T-cell (primary cell): ENCODE data around the gene TRIM33. TPM values are rescaled to one million over a fixed set of nuclear protein-coding genes. Genes with fewer than 3 reads are reported as not detected.

Experiments
- ATAC-seq, 4 experiments: fragments of 200-7000 bp in 3 of 4; fragments of 150-1000 bp in 1 of 4; cut with Tn5 transposase; replicated peaks in 1 of 4; 1 replicate in 3 of 4; 2 replicates in 1 of 4; pipeline ENCODE4 v1.10.0; 2021; ENCODE audit warnings: moderate library complexity in 3 of 4, mild to moderate bottlenecking in 2 of 4, moderate number of reproducible peaks in 1 of 4
- CTCF ChIA-PET, 2 donors: fragments of 300-600 bp; sonication (Branson Sonifier 250); formaldehyde crosslinking; loops; one replicate each; lab custom pipeline; 2022; ENCODE audit warnings: antibody characterized with exemption in 2 of 2; lab: Charles Lee
- POLR2A ChIA-PET, 2 donors: fragments of 300-600 bp; sonication (Branson Sonifier 250); formaldehyde crosslinking; loops; one replicate each; lab custom pipeline; 2022; ENCODE audit warnings: antibody characterized with exemption in 2 of 2; lab: Charles Lee
- DNase-seq, 35 experiments: peaks; one replicate each; pipeline versions ENCODE4 v3.0.0 to v3.0.0-alpha.2; 2013 to 2023
- H3K27ac ChIP-seq: one replicate; pipeline ENCODE4 v1.5.1; 2013; ENCODE audit warnings: low read length
- H3K27me3 ChIP-seq, 2 experiments: replicated peaks in 1 of 2; 1 replicate in 1 of 2; 2 replicates in 1 of 2; pipeline versions ENCODE4 v1.6.1 to v1.7.0; 2013; ENCODE audit warnings: low read length in 1 of 2, mixed read lengths in 1 of 2; ENCODE audit not compliant: control insufficient read depth in 2 of 2, insufficient read depth in 2 of 2; ENCODE audit errors: extremely low read depth in 1 of 2
- H3K36me3 ChIP-seq, 2 donors: 1 replicate in 1 of 2; 2 replicates in 1 of 2; pipeline versions ENCODE4 v1.6.1 to v1.7.0; 2013; ENCODE audit warnings: low read length in 1 of 2; ENCODE audit not compliant: control insufficient read depth in 2 of 2, insufficient read depth in 1 of 2; ENCODE audit errors: extremely low read depth in 1 of 2
- H3K4me1 ChIP-seq, 2 experiments: 1 replicate in 1 of 2; 2 replicates in 1 of 2; pipeline versions ENCODE4 v1.6.1 to v1.7.0; 2013; ENCODE audit warnings: low read length in 2 of 2, mixed read lengths in 1 of 2; ENCODE audit not compliant: insufficient read depth in 2 of 2, control insufficient read depth in 1 of 2; ENCODE audit errors: extremely low read depth in 1 of 2
- H3K4me3 ChIP-seq, 2 donors: 1 replicate in 1 of 2; 2 replicates in 1 of 2; pipeline versions ENCODE4 v1.5.1 to v1.7.0; 2013; ENCODE audit warnings: mild to moderate bottlenecking in 2 of 2, low read length in 1 of 2, moderate library complexity in 1 of 2; ENCODE audit not compliant: control insufficient read depth in 1 of 2; ENCODE audit errors: extremely low read depth in 1 of 2
- H3K9me3 ChIP-seq: 2 replicates; pipeline ENCODE4 v1.7.0; 2013
- H3K27ac Mint-ChIP-seq, 2 donors: one replicate each; pipeline ENCODE4 v1.8.0; 2020 to 2021; ENCODE audit warnings: mild to moderate bottlenecking in 2 of 2, mixed read lengths in 2 of 2
- H3K27me3 Mint-ChIP-seq, 2 donors: one replicate each; pipeline ENCODE4 v1.8.0; 2021 to 2022; ENCODE audit warnings: mixed read lengths in 2 of 2
- H3K36me3 Mint-ChIP-seq: one replicate; pipeline ENCODE4 v1.8.0; 2021; ENCODE audit warnings: mixed read lengths
- H3K4me1 Mint-ChIP-seq, 3 donors: one replicate each; pipeline ENCODE4 v1.8.0; 2020 to 2022; ENCODE audit warnings: mixed read lengths in 3 of 3, mild to moderate bottlenecking in 1 of 3
- H3K4me3 Mint-ChIP-seq, 3 donors: one replicate each; pipeline ENCODE4 v1.8.0; 2020 to 2022; ENCODE audit warnings: mild to moderate bottlenecking in 3 of 3, mixed read lengths in 3 of 3, moderate library complexity in 3 of 3
- H3K9me3 Mint-ChIP-seq, 3 donors: one replicate each; pipeline ENCODE4 v1.8.0; 2020 to 2022; ENCODE audit warnings: mixed read lengths in 3 of 3
- WGBS: methylation state at CpG from one replicate; pipeline ENCODE4 v1.1.5; 2013; ENCODE audit warnings: missing lambda C conversion rate; ENCODE audit not compliant: insufficient coverage; 5-methylcytosine and 5-hydroxymethylcytosine counted together
- total RNA-seq, 35 experiments: library from RNA in 6 of 35; stranded (reverse) in 6 of 35; fragments of 120-200 nt in 1 of 35; gene quantifications; one replicate each; pipeline versions ENCODE4 v1.2.1 to v1.2.4 and lab custom pipeline; 2013 to 2026

TRIM33 gene
- total RNA-seq, 5 donors from 2014 or later (not counting 1 experiment from before 2014, with no cell fraction given): 41.6 to 60.6 (median 47.3) TPM

DNA sequence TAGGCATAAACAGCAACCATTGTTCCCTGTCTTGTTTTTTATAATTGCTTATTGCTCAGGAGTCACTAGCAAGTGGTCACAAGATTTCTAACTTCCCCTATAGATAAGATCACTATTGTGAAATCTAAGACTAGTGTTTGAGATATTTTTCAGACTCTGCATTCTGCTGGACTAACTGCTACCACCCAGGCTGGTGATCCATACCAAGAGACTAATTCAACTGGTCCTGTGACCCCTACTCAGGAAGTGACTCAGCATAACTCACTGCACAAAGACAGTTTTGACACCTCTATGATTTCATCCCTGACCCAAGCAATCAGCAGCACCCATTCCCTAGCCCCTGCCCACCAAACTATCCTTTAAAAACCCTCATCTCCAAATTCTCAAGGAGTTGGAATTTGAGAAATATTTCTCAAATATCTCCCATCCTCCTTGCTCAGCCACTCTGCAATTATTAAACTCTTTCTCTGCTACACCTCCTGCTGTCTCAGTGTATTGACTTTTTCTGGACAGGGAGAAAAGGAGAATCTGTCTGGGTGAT is 52.7 kb downstream of the TRIM33 start:
- Histone ChIP-seq H3K4me3 (no peak overlapping the region), H3K9me3 (no peaks in the 10 kb centered on the region), H3K4me1 (no peaks in the 10 kb centered on the region), H3K36me3 (peaks cover 2 to 45% of the 10 kb centered on the region in 2 donors), H3K27me3 (no peaks in the 10 kb centered on the region), H3K27ac (no peak overlapping the region)
- ChIA-PET POLR2A (no interaction called here), CTCF (no interaction called here)
- Mint-ChIP-seq H3K27ac (peak overlapping the region; percentile 53 to 61), H3K4me3 (no peak overlapping the region), H3K9me3 (no peaks in the 10 kb centered on the region), H3K27me3 (no peaks in the 10 kb centered on the region), H3K4me1 (peaks cover 13 to 20% (median 17%) of the 10 kb centered on the region in 3 donors), H3K36me3 (peaks cover 64% of the 10 kb centered on the region)
- ATAC-seq: no peak
- no peak for DNase-seq

DNA sequence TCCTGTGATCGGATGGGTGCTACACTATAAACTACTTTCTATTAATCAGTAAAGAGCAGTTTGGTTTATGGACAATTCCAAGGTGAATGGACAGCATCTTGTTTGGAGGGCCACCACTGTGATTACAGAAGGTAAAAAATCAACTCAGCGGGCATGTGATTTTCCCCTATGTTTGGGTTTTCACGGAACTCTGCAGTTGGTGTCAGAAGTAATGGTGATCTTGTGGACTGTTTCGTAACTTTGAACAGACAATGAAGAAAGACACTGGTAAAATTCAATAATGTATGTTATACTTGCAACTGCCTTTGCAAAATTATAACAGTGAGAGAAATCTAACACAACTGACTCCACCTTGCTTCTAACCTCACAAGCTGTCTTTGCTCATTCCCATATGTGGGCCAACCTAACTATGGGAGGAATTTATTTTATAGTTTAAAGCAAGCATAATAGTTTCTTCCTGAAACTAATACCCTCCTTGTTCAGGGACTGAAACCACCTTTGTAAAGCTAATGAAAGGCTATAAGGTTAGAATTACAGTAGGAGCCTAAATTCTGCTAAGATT is 53.2 kb downstream of the TRIM33 start:
- no peak overlapping the region for H3K4me3 ChIP-seq
- Mint-ChIP-seq H3K27ac (peak overlapping the region; percentile 53 to 61), H3K36me3 (peaks cover 68% of the 10 kb centered on the region), H3K4me3 (no peak overlapping the region), H3K27me3 (no peaks in the 10 kb centered on the region), H3K9me3 (no peaks in the 10 kb centered on the region), H3K4me1 (peaks cover 13 to 19% (median 17%) of the 10 kb centered on the region in 3 donors)
- POLR2A ChIA-PET: no interaction called here
- CTCF ChIA-PET: no interaction called here
- no peak for ATAC-seq
- no CpG with 5 or more reads among the region's 4 CpGs for WGBS
- DNase-seq: no peak
- H3K4me1 ChIP-seq: no peaks in the 10 kb centered on the region
- H3K9me3 ChIP-seq: no peaks in the 10 kb centered on the region
- H3K27me3 ChIP-seq: no peaks in the 10 kb centered on the region
- no peak overlapping the region for H3K27ac ChIP-seq
- H3K36me3 ChIP-seq: peaks cover 2 to 46% of the 10 kb centered on the region in 2 donors

DNA sequence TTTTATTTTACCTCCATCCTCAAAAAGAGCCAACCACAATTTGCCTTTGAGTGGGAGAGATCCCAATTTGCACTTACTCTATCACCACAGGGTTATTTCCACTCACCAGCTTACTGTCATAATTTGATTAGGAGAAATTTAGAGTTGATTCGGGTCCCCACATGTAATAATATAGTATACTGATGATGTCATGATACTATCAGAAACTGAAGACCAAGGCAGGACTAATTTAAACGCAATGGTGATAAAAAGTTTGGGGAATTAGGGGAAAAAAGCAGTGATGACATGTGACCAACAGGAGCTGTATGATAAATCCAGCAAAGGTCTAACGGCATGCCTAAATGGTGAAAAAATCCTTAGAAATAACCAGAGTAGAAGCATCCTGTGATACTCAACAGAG is 54.4 kb downstream of the TRIM33 start:
- CTCF ChIA-PET: no interaction called here

DNA sequence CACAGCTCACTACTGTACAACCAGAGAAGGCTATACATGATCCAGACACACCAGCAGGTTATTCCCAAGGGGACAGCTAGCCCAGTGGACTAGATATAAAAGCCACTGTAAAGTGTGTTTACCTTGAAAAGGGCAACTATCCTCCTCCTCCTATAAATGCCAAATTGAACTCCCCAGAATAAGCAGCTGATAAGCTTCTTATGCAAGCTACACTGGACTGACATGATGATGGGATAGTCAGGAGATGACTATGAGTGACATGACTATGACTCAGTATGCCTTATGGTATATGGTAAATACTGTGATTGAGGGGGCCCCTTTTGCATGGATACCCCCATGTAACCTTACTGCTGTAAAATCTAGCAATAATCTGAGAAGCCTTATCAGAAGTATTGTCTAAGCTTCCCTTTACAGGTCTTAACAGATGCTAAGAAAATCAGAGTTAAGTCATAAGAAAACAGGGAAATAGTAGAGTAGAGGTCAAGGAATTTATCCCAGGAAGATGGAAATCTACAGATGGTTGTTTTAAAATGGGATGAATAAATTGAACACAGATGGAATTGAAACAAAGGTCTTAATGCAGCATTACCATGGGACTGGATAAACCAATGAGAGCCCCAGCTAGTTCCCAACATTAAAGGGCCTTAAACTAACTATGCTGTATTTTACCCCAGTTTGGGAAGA is 55.8 kb downstream of the TRIM33 start:
- no peak overlapping the region for H3K27ac Mint-ChIP-seq
- ChIA-PET CTCF (no interaction called here), POLR2A (interaction anchor here (0.5 to 0.7 kb wide), 3 partner anchors 59 to 415 kb away, joined by 3 to 7 read pairs (median 4); no protein-coding TSS in a partner anchor)
- no peak overlapping the region for H3K27ac ChIP-seq
- H3K4me1 ChIP-seq: no peaks in the 10 kb centered on the region
- H3K9me3 Mint-ChIP-seq: no peaks in the 10 kb centered on the region
- peaks cover 7 to 19% (median 17%) of the 10 kb centered on the region in 3 donors for H3K4me1 Mint-ChIP-seq
- DNase-seq: no peak
- H3K27me3 ChIP-seq: no peaks in the 10 kb centered on the region
- H3K9me3 ChIP-seq: no peaks in the 10 kb centered on the region
- no peak overlapping the region for H3K4me3 ChIP-seq
- ATAC-seq: no peak
- no peaks in the 10 kb centered on the region for H3K27me3 Mint-ChIP-seq
- H3K36me3 Mint-ChIP-seq: peaks cover 56% of the 10 kb centered on the region
- peaks cover 2 to 44% of the 10 kb centered on the region in 2 donors for H3K36me3 ChIP-seq
- H3K4me3 Mint-ChIP-seq: no peak overlapping the region

More for the DNA sequence above, 54.4 kb downstream of the TRIM33 start:
- no peak overlapping the region for H3K27ac Mint-ChIP-seq
- H3K9me3 ChIP-seq: no peaks in the 10 kb centered on the region
- H3K27me3 ChIP-seq: no peaks in the 10 kb centered on the region
- POLR2A ChIA-PET: no interaction called here
- no peaks in the 10 kb centered on the region for H3K27me3 Mint-ChIP-seq
- no peak for DNase-seq
- no peak overlapping the region for H3K4me3 Mint-ChIP-seq
- H3K4me3 ChIP-seq: no peak overlapping the region
- ATAC-seq: no peak
- peaks cover 13 to 21% (median 17%) of the 10 kb centered on the region in 3 donors for H3K4me1 Mint-ChIP-seq
- H3K36me3 ChIP-seq: peaks cover 2 to 41% of the 10 kb centered on the region in 2 donors
- WGBS: 100% methylated on average over 1 of the region's 3 CpGs
- no peaks in the 10 kb centered on the region for H3K9me3 Mint-ChIP-seq
- H3K27ac ChIP-seq: no peak overlapping the region
- H3K4me1 ChIP-seq: no peaks in the 10 kb centered on the region
- H3K36me3 Mint-ChIP-seq: peaks cover 66% of the 10 kb centered on the region

DNA sequence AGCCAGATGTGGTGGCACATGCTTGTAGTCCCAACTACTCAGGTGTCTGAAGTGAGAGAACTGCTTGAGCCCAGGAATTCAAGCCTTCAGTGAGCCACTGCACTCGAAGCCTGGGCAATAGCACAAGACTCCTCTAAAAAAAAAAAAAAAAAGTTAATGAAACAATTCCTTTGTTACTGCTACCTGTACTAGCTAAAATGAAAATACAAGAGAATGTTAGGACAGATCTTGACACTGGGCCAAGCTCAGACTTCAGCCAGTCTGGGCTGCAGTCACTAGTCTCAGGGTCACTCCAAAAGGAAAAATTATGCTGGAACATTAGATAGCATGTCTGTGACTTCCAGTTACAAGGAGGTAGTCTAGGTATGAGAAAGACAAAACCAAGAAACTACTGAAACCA is 56.5 kb downstream of the TRIM33 start:
- Histone ChIP-seq H3K4me3 (no peak overlapping the region), H3K4me1 (no peaks in the 10 kb centered on the region), H3K36me3 (peaks cover 6 to 45% of the 10 kb centered on the region in 2 donors), H3K27me3 (no peaks in the 10 kb centered on the region), H3K27ac (no peak overlapping the region), H3K9me3 (no peaks in the 10 kb centered on the region)
- POLR2A ChIA-PET: interaction anchor here (0.5 to 0.7 kb wide), 3 partner anchors 58 to 416 kb away, joined by 3 to 7 read pairs (median 4); no protein-coding TSS in a partner anchor
- ATAC-seq (no peak), DNase-seq (no peak)
- H3K27ac Mint-ChIP-seq: no peak overlapping the region
- H3K4me1 Mint-ChIP-seq: peaks cover 7 to 14% (median 11%) of the 10 kb centered on the region in 3 donors
- no peaks in the 10 kb centered on the region for H3K9me3 Mint-ChIP-seq
- CTCF ChIA-PET: no interaction called here
- no CpG with 5 or more reads among the region's 1 CpG for WGBS
- H3K36me3 Mint-ChIP-seq: peaks cover 53% of the 10 kb centered on the region
- H3K4me3 Mint-ChIP-seq: no peak overlapping the region
- no peaks in the 10 kb centered on the region for H3K27me3 Mint-ChIP-seq

DNA sequence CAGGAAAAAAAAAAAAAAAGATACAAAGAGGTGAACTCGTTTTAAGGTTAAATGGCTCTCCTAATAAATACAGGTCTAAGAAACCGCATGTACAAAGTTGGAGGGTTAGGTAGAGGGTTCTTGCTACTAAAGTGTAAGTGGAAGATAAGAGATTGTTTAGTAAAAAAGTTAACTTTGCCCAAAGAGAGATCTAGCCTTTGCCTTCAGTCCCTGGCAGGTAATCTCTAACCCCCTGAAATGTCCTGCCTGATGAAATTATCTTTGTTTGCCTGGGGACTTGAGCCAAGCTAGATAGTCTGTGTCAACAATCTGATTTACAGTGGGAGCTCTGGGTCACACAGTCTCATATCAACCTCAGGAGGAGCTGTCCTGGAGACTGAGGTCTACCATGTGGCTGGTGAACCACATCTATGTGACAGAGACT is 57.6 kb downstream of the TRIM33 start:
- no peaks in the 10 kb centered on the region for H3K4me1 ChIP-seq
- ChIA-PET CTCF (no interaction called here), POLR2A (interaction anchor here in 1 of 2 donors (0.5 kb wide), 1 partner anchor 13 kb away, joined by 5 read pairs; no protein-coding TSS in a partner anchor)
- Mint-ChIP-seq H3K4me3 (no peak overlapping the region), H3K27ac (no peak overlapping the region), H3K9me3 (no peaks in the 10 kb centered on the region), H3K4me1 (peaks cover 2 to 10% (median 6%) of the 10 kb centered on the region in 3 donors), H3K27me3 (no peaks in the 10 kb centered on the region), H3K36me3 (peaks cover 47% of the 10 kb centered on the region)
- no peaks in the 10 kb centered on the region for H3K27me3 ChIP-seq
- no peak overlapping the region for H3K4me3 ChIP-seq
- no peak overlapping the region for H3K27ac ChIP-seq
- H3K9me3 ChIP-seq: no peaks in the 10 kb centered on the region
- no peak for ATAC-seq
- no CpG with 5 or more reads among the region's 2 CpGs for WGBS
- H3K36me3 ChIP-seq: peaks cover 6 to 46% of the 10 kb centered on the region in 2 donors
- DNase-seq: no peak
